Tibial nerve (tissue), 4 donors: ENCODE results near the gene RHOBTB1. TPM values are rescaled to one million over a fixed set of nuclear protein-coding genes. Genes with fewer than 3 reads are reported as not detected.

Experiments
- DNase-seq, 2 donors: peaks; one replicate each; pipeline ENCODE4 v3.0.0-alpha.2; 2019; ENCODE audit warnings: low spot score in 2 of 2
- H3K27ac ChIP-seq, 4 donors: fragments of 200-600 bp; sonication (generic) in 3 of 4; one replicate each; pipeline ENCODE4 v1.5.1; 2017 to 2019; ENCODE audit warnings: mild to moderate bottlenecking in 1 of 4
- H3K27me3 ChIP-seq, 2 donors: fragments of 200-600 bp; sonication (generic) in 1 of 2; one replicate each; pipeline versions ENCODE4 v1.5.1 to v1.6.0; 2017 to 2019
- H3K36me3 ChIP-seq, 3 donors: fragments of 200-600 bp; sonication (generic); one replicate each; pipeline ENCODE4 v1.5.1; 2018 to 2019
- H3K4me1 ChIP-seq, 4 donors: fragments of 200-600 bp; sonication (generic) in 3 of 4; one replicate each; pipeline ENCODE4 v1.5.1; 2017 to 2019
- H3K4me3 ChIP-seq, 4 donors: fragments of 200-600 bp; sonication (generic) in 3 of 4; one replicate each; pipeline ENCODE4 v1.5.1; 2017 to 2019; ENCODE audit warnings: mild to moderate bottlenecking in 1 of 4, moderate library complexity in 1 of 4
- H3K9me3 ChIP-seq, 4 donors: fragments of 200-600 bp; sonication (generic) in 3 of 4; one replicate each; pipeline ENCODE4 v1.5.1; 2017 to 2019
- EP300 ChIP-seq, 2 donors: sonication (generic); formaldehyde crosslinking; IDR thresholded peaks; one replicate each; pipeline ENCODE4 v1.6.1; 2017; ENCODE audit warnings: antibody characterized with exemption in 2 of 2, mild to moderate bottlenecking in 1 of 2
- POLR2A ChIP-seq, 2 donors: fragments of 450-650 bp; IDR thresholded peaks; one replicate each; pipeline ENCODE4 v1.6.1; 2017; ENCODE audit warnings: antibody characterized with exemption in 2 of 2, mild to moderate bottlenecking in 2 of 2, moderate library complexity in 2 of 2
- WGBS, 2 donors: methylation state at CpG; one replicate each; pipeline ENCODE4 v1.1.5; 2018; 5-methylcytosine and 5-hydroxymethylcytosine counted together
- total RNA-seq, 4 donors: library from RNA; depleted of rRNA; stranded (reverse); fragments of >200 nt; gene quantifications; one replicate each; pipeline ENCODE4 v1.1.0, GENCODE V29; 2016
- TF ChIP-seq, protein P1 (sequence below), 5 experiments: fragments of 200-600 bp in 3 of 5; fragments of 450-650 bp in 2 of 5; sonication (generic) in 3 of 5; IDR thresholded peaks; one replicate each; pipeline ENCODE4 v1.5.1; 2016 to 2019; ENCODE audit warnings: antibody characterized with exemption in 5 of 5, mild to moderate bottlenecking in 3 of 5, moderate library complexity in 2 of 5

Gene RHOBTB1
- total RNA-seq, 4 donors from 2014 or later: 5.7 to 28.2 (median 5.9) TPM

GRCh38 chr10:60952846-60953220 lies 8.8 kb upstream of the RHOBTB1 start:
- TF ChIP-seq, protein P1, sequence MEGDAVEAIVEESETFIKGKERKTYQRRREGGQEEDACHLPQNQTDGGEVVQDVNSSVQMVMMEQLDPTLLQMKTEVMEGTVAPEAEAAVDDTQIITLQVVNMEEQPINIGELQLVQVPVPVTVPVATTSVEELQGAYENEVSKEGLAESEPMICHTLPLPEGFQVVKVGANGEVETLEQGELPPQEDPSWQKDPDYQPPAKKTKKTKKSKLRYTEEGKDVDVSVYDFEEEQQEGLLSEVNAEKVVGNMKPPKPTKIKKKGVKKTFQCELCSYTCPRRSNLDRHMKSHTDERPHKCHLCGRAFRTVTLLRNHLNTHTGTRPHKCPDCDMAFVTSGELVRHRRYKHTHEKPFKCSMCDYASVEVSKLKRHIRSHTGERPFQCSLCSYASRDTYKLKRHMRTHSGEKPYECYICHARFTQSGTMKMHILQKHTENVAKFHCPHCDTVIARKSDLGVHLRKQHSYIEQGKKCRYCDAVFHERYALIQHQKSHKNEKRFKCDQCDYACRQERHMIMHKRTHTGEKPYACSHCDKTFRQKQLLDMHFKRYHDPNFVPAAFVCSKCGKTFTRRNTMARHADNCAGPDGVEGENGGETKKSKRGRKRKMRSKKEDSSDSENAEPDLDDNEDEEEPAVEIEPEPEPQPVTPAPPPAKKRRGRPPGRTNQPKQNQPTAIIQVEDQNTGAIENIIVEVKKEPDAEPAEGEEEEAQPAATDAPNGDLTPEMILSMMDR (IDR thresholded peaks at IDR 0.05): no peak
- TF ChIP-seq POLR2A (IDR thresholded peaks at IDR 0.05) (no peak), EP300 (IDR thresholded peaks at IDR 0.05) (no peak)
- no peak for DNase-seq
- Histone ChIP-seq H3K9me3 (no peaks in the 10 kb centered on the region), H3K4me1 (no peaks in the 10 kb centered on the region), H3K4me3 (no peak overlapping the region), H3K27ac (no peak overlapping the region), H3K27me3 (no peaks in the 10 kb centered on the region), H3K36me3 (no peaks in the 10 kb centered on the region)
- 84 to 88% methylated on average over 7 of the region's 7 CpGs for WGBS, 2 donors

GRCh38 chr10:60952067-60952845 lies 8.3 kb upstream of the RHOBTB1 start:
- 85 to 91% methylated on average over 3 of the region's 3 CpGs for WGBS, 2 donors
- TF ChIP-seq EP300 (IDR thresholded peaks at IDR 0.05) (no peak), POLR2A (IDR thresholded peaks at IDR 0.05) (no peak)
- TF ChIP-seq, protein P1 (IDR thresholded peaks at IDR 0.05): no peak

GRCh38 chr10:60951272-60951724 lies 7.3 kb upstream of the RHOBTB1 start:
- 68 to 70% methylated on average over 5 of the region's 5 CpGs for WGBS, 2 donors
- H3K4me3 ChIP-seq: no peak overlapping the region
- H3K4me1 ChIP-seq: no peaks in the 10 kb centered on the region
- H3K27me3 ChIP-seq: no peaks in the 10 kb centered on the region
- no peaks in the 10 kb centered on the region for H3K9me3 ChIP-seq
- DNase-seq: no peak
- H3K27ac ChIP-seq: no peak overlapping the region
- no peaks in the 10 kb centered on the region for H3K36me3 ChIP-seq
- TF ChIP-seq POLR2A (IDR thresholded peaks at IDR 0.05) (no peak), EP300 (IDR thresholded peaks at IDR 0.05) (no peak)
- TF ChIP-seq, protein P1 (IDR thresholded peaks at IDR 0.05): no peak

More at GRCh38 chr10:60952067-60952845, 8.3 kb upstream of the RHOBTB1 start:
- no peaks in the 10 kb centered on the region for H3K9me3 ChIP-seq
- DNase-seq: no peak
- H3K27me3 ChIP-seq: no peaks in the 10 kb centered on the region
- H3K36me3 ChIP-seq: no peaks in the 10 kb centered on the region
- H3K4me3 ChIP-seq: no peak overlapping the region
- no peaks in the 10 kb centered on the region for H3K4me1 ChIP-seq
- no peak overlapping the region for H3K27ac ChIP-seq

GRCh38 chr10:60950300-60950699 lies 6.3 kb upstream of the RHOBTB1 start:
- WGBS, 2 donors: 80 to 84% methylated on average over 3 of the region's 3 CpGs
- DNase-seq: no peak
- no peak overlapping the region for H3K27ac ChIP-seq
- H3K4me3 ChIP-seq: no peak overlapping the region
- H3K4me1 ChIP-seq: no peaks in the 10 kb centered on the region
- no peak for TF ChIP-seq POLR2A (IDR thresholded peaks at IDR 0.05)
- TF ChIP-seq, protein P1 (IDR thresholded peaks at IDR 0.05): no peak
- TF ChIP-seq EP300 (IDR thresholded peaks at IDR 0.05): no peak
- H3K36me3 ChIP-seq: no peaks in the 10 kb centered on the region
- H3K27me3 ChIP-seq: no peaks in the 10 kb centered on the region
- no peaks in the 10 kb centered on the region for H3K9me3 ChIP-seq

DNA sequence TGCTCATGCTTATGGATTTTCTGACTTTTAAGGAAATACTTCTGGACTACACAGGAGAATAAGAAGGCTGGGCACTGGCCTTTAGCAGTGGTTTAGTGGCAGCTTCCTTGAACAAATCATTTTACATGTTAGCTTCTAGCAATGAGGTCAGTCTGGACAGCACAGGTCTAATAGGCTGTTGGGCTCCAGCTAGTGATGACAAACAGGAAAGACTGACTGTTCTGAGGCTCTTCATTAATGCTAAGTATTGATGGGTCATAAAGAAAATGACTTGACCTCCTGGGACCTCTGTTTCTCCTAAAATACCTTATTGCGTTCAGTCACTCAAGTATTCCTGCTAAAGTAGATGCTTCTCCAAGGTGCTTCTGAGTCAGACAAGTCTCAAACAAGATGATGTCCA lies 4.9 kb upstream of the RHOBTB1 start:
- Histone ChIP-seq H3K4me3 (no peak overlapping the region), H3K4me1 (peaks cover 0 to 5% (median 0%) of the 10 kb centered on the region in 4 donors), H3K27me3 (no peaks in the 10 kb centered on the region), H3K27ac (no peak overlapping the region), H3K9me3 (no peaks in the 10 kb centered on the region), H3K36me3 (no peaks in the 10 kb centered on the region)
- 94 to 95% methylated on average over 1 of the region's 1 CpG for WGBS, 2 donors
- TF ChIP-seq, protein P1 (IDR thresholded peaks at IDR 0.05): no peak
- TF ChIP-seq POLR2A (IDR thresholded peaks at IDR 0.05) (no peak), EP300 (IDR thresholded peaks at IDR 0.05) (no peak)
- no peak for DNase-seq
